Activated CD8-positive, alpha-beta memory T cell treated with anti-CD3 and anti-CD28 coated beads, Interleukin-2, amount 50 U/mL, for 24 hours (primary cell): ENCODE data around the gene OR56B1.

ENCODE experiments used
- DNase-seq: peaks from one replicate; pipeline ENCODE4 v3.0.0-alpha.2; 2020; ENCODE audit errors: extremely low read depth

OR56B1 gene

GRCh38 chr11:5737091-5737490, 843 bp downstream of the OR56B1 start:
- no peak for DNase-seq

GRCh38 chr11:5737670-5738392, 1.6 kb downstream of the OR56B1 start:
- no peak for DNase-seq

GRCh38 chr11:5738431-5738830, 2.2 kb downstream of the OR56B1 start:
- DNase-seq = no peak

- no peak for DNase-seq
Observed at GRCh38 chr11:5746614-5747013, 10.4 kb downstream of the OR56B1 start.

- no peak for DNase-seq
Observed at GRCh38 chr11:5749836-5750235, 13.6 kb downstream of the OR56B1 start.

- no peak for DNase-seq
Observed at GRCh38 chr11:5753943-5754342, 17.7 kb downstream of the OR56B1 start, which contains the start of gene OR52N4. OR52N4 (plus strand) TSS chr11:5754243; CDS start chr11:5754741, 498 bp downstream.

- DNase-seq = no peak
Observed at GRCh38 chr11:5767056-5767455, 30.8 kb downstream of the OR56B1 start.

- DNase-seq = no peak
Observed at GRCh38 chr11:5783255-5783654, 47.0 kb downstream of the OR56B1 start, which contains the start of gene OR52N5. OR52N5 (minus strand) TSS chr11:5783355; CDS start chr11:5778634, 4,721 bp downstream.
